H1 (cell line): Measurements from ENCODE around the gene NWD2. TPM values are rescaled to one million over a fixed set of nuclear protein-coding genes. Genes with fewer than 3 reads are reported as not detected.
A peak's percentile ranks its signal among the peaks of the same experiment; 100 is the strongest.

ENCODE experiments used
- E2F6 ChIP-seq: IDR thresholded peaks from 2 replicates; pipeline ENCODE4 v1.6.1; 2012; ENCODE audit warnings: inconsistent platforms
- EZH2 ChIP-seq: fragments of 200-600 bp; sonication (generic); IDR thresholded peaks from 2 replicates; pipeline ENCODE4 v1.7.1; 2012; ENCODE audit warnings: low read depth, mild to moderate bottlenecking, moderate library complexity, low read length, inconsistent platforms; ENCODE audit not compliant: severe bottlenecking
- MAX ChIP-seq: IDR thresholded peaks from 2 replicates; pipeline ENCODE4 v1.6.1; 2012; ENCODE audit warnings: inconsistent platforms
- RAD21 ChIP-seq, 2 experiments: IDR thresholded peaks in 1 of 2; conservative IDR thresholded peaks in 1 of 2; 2 replicates each; pipeline ENCODE4 v1.6.1; 2011; ENCODE audit warnings: low read depth in 2 of 2, low read length in 2 of 2, improper control_type of control experiment in 1 of 2, inconsistent platforms in 1 of 2, mild to moderate bottlenecking in 1 of 2, moderate library complexity in 1 of 2
- SP4 ChIP-seq: IDR thresholded peaks from 2 replicates; pipeline ENCODE4 v1.6.1; 2012; ENCODE audit warnings: low read length, inconsistent platforms
- polyA plus RNA-seq, 7 experiments: library from polyadenylated mRNA; depleted of rRNA in 3 of 7; stranded (reverse) in 5 of 7; unstranded in 2 of 7; fragments of >200 nt in 5 of 7; fragments of 200-250 nt in 2 of 7; gene quantifications; 1 replicate in 5 of 7; 2 replicates in 1 of 7; 4 replicates in 1 of 7; pipeline versions ENCODE4 v1.2.1 to v1.2.3, GENCODE V29; 2011 to 2013; ENCODE audit warnings: missing spikeins in 2 of 7, mixed read lengths in 2 of 7
- total RNA-seq: library from RNA; stranded (reverse); fragmentation: NEBNext Ultra II Directional; extraction: Animal tissue kit (Norgen Biotek cat#: 25700); gene quantifications from 2 replicates; pipeline ENCODE4 v1.2.1, GENCODE V29; 2021

NWD2 gene
- total and polyA plus RNA-seq, 2 of the 8 experiments (the other 6 are each of a cell fraction or from before 2014, with no cell fraction given): under 0.01 TPM; not detected in 1

DNA sequence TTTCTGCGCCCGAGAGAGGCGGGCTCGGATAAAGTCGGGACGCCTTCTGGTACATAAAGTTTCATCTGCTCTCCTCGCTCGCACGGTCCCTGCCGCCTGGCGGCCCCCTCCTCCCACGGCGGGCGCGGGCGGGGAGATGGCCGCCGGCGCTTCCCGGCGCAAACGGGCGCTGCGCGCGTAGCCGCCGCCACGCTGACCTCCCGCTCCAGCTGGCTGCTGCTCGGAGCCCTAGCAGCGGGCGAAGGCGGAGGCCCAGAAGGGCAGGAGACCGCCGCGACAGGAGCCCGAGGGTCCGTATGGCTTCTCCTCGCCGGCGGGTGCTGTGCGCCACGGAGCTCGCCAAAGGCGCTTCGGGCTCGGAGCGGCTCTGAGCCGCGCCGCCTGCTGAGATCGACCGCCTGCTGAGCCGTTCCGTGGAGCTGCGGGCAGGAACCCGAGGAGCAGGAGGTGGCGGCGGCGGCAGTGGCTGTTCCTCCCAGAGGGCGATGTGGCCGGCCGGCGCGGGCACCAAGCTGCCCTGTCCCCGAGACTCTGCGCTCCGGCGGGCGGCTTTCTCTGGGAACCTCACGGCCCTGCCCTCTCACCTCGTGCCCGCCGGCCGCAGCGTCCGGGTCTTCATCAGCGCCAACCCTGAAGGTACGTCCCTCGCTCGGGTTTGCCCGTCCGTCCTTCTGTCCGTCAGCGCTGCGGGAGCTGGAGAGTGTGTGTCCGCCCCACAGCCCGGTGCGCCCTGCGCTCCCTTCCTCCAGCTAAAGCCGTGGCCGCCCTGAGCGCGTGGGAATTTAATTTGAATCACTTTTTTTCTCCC is at the start of gene NWD2 (continued):
- TF ChIP-seq E2F6: peak; percentile 75
- no peak for TF ChIP-seq SP4
- 0 out of 2 replicates have a peak, but pooled peaks have one; percentile 29 for TF ChIP-seq MAX
- peak; percentile 77 for TF ChIP-seq EZH2
- TF ChIP-seq RAD21 (IDR thresholded peaks at IDR 0.05 in 1 of 2, conservative IDR thresholded peaks at IDR 0.05 in 1 of 2; ENCODE audit: low read depth in 2 of 2, low read length in 2 of 2): 0 out of 4 replicates have a peak, but pooled peaks of 1 of the 2 experiments have one; percentile 8
